HUDEP-2 (cell line): ENCODE results near the gene VPS33B.

ENCODE experiments used
- DNase-seq, 76 experiments: peaks; one replicate each; lab custom pipeline; 2025; ENCODE audit not compliant: unreplicated experiment in 76 of 76; lab: John Stamatoyannopoulos, UW

Gene VPS33B

DNA sequence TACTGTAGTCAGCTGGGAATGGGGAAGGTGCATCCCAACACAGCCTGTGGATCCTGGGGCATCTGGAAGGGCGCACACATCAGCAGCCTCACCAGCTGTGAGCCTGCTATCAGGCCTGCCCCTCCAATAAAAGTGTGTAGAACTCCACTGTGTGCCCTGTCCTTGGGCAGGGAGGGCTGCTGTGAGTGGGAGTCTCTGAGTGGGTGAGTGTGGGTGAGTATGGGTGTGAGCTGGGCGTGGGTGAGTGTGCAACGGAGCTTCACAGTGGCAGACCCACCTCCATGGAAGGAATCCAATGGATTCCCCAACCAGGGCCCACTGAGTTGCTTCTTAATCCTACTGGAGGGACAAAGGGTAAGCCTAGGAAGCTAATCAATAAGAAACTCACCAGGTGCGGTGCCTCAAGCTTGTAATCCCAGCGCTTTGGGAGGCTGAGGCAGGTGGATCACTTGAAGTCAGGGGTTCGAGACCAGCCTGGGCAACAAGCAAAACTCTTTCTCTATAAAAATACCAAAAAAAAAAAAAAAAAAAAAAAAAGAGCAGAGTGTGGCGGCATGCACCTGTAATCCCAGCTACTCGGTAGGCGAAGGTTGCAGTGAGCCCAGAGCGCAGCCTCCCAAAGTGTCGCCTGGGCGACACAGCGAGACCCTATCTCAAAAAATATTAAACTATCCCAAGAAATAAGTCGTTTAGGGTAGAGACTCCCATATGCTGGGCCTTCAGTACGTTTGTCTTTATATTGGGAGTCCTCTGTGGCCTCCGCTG lies 68.3 kb downstream of the VPS33B start:
- peak in 1 of 76 experiments; percentile 22 for DNase-seq

DNA sequence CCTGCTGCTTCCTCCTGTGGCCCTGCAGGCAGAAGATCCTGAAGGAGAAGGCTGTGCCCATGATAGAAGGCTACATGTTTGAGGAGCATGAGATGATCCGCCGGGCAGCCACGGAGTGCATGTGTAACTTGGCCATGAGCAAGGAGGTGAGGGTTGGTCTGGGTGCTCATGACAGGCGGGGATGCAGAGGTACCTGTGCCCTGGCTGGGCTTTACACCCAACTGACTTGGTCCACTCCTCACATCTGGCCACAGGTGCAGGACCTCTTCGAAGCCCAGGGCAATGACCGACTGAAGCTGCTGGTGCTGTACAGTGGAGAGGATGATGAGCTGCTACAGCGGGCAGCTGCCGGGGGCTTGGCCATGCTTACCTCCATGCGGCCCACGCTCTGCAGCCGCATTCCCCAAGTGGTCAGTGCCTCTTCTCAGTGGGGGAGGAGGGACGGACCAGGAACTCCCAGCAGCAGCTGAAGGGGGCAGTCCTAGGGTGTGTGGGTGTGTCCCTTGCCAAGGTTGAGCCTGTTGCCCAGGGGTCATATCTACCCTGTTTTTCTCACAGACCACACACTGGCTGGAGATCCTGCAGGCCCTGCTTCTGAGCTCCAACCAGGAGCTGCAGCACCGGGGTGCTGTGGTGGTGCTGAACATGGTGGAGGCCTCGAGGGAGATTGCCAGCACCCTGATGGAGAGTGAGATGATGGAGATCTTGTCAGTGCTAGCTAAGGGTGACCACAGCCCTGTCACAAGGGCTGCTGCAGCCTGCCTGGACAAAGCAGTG lies 69.3 kb downstream of the VPS33B start:
- DNase-seq: no peak

DNA sequence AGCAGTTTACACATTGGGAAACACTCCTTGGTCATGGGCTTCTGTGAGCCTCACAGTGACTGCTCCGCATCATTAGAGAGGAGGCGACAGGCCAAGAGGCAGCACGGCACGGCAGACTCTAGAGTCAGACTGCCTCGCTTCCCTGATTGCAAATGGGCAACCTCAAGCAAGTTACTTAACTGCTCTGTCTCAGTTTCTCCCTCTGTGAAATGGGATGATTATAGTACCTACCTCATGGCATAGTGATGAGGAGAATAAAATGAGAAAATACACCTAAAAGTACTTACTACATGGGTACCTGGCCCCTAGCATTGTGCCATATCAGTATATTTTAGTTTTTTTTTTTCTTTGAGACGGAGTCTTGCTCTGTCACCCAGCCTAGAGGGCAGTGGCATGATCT lies 71.7 kb downstream of the VPS33B start:
- no peak for DNase-seq

DNA sequence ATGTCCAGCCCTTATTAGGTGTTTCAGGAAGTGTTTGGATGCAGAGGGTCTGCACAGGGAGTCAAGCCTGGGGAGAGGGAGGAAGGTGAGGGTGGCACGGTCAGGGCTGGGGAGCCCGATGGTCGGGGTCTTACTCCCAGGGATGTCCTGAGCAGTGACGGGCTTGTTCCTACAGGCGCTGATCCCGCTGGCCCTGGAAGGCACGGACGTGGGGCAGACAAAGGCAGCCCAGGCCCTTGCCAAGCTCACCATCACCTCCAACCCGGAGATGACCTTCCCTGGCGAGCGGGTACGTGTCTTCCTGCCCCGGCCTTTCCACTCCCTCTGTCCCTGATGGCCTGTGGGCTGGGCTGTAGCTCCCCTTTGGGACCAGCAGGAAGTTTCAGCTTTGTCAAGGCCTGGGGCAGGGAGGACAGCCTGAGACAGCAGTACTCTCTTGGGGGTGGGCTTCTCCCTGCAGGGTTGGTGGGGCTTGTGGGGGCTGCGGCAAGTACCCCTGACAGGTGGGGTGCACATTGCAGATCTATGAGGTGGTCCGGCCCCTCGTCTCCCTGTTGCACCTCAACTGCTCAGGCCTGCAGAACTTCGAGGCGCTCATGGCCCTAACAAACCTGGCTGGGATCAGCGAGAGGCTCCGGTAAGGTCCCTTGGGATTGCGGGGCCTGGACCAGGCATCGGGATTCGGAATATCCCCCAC lies 72.3 kb downstream of the VPS33B start:
- DNase-seq: no peak
